K562 (cell line): ENCODE data around the gene TMEM181. TPM values are rescaled to one million over a fixed set of nuclear protein-coding genes. Genes with fewer than 3 reads are reported as not detected.
A peak's percentile ranks its signal among the peaks of the same experiment; 100 is the strongest.

Experiments used
- CCNT2 ChIP-seq: IDR thresholded peaks from 2 replicates; pipeline ENCODE4 v1.6.1; 2011; ENCODE audit warnings: borderline replicate concordance, low read depth, mild to moderate bottlenecking, moderate library complexity, mixed read lengths, low read length; ENCODE audit not compliant: insufficient read length; ENCODE audit errors: extremely low read depth
- CREB1 ChIP-seq, 2 experiments: sonication (generic) in 1 of 2; formaldehyde crosslinking in 1 of 2; IDR thresholded peaks; 2 replicates each; pipeline versions ENCODE4 v1.6.1 to v1.8.0; 2012 to 2022; ENCODE audit warnings: inconsistent platforms in 1 of 2, mild to moderate bottlenecking in 1 of 2, missing genetic modification reagents in 1 of 2, moderate library complexity in 1 of 2
- NBN ChIP-seq: fragments of 450-650 bp; IDR thresholded peaks from 2 replicates; pipeline ENCODE4 v1.6.1; 2016; ENCODE audit warnings: low read depth, mild to moderate bottlenecking
- NCOR1 ChIP-seq: fragments of 450-650 bp; IDR thresholded peaks from 2 replicates; pipeline ENCODE4 v1.6.1; 2016; ENCODE audit warnings: mild to moderate bottlenecking, moderate library complexity
- NFIC ChIP-seq: fragments of 450-650 bp; IDR thresholded peaks from 2 replicates; pipeline ENCODE4 v1.6.1; 2017; ENCODE audit warnings: mild to moderate bottlenecking, inconsistent platforms
- RFX1 ChIP-seq: fragments of 450-650 bp; IDR thresholded peaks from 2 replicates; pipeline ENCODE4 v1.6.1; 2016; ENCODE audit warnings: mild to moderate bottlenecking, moderate library complexity
- SAP30 ChIP-seq: fragments of 200-600 bp; sonication (generic); IDR thresholded peaks from 2 replicates; pipeline ENCODE4 v1.6.1; 2012; ENCODE audit warnings: borderline replicate concordance, low read depth, mild to moderate bottlenecking, moderate library complexity, low read length, control low read depth, inconsistent platforms; ENCODE audit not compliant: insufficient read depth, poor library complexity, severe bottlenecking
- SIRT6 ChIP-seq: IDR thresholded peaks from one replicate; pipeline ENCODE4 v1.6.1; 2012; ENCODE audit warnings: low read depth, mild to moderate bottlenecking, control low read depth, inconsistent platforms, low read length, moderate library complexity
- SMARCC2 ChIP-seq: fragments of 450-650 bp; IDR thresholded peaks from 2 replicates; pipeline ENCODE4 v1.6.1; 2017; ENCODE audit warnings: antibody characterized with exemption, moderate library complexity, mild to moderate bottlenecking, low read depth
- polyA plus RNA-seq, 8 experiments: library from polyadenylated mRNA; depleted of rRNA in 4 of 8; stranded (reverse) in 5 of 8; unstranded in 3 of 8; fragments of >200 nt; fragmentation: Nextera tagmentation in 2 of 8; fragmentation: Illumina TruSeq in 1 of 8; extraction: Ambion mirVana in 2 of 8; extraction: Trizol in 1 of 8; gene quantifications; 2 replicates each; pipeline versions ENCODE4 v1.2.1 to v1.2.3, GENCODE V29; 2011 to 2014; ENCODE audit warnings: inconsistent platforms in 1 of 8, missing spikeins in 1 of 8
- total RNA-seq, 7 experiments: library from RNA; depleted of rRNA in 6 of 7; stranded (reverse); fragments of >200 nt in 6 of 7; fragmentation: Illumina TruSeq in 2 of 7; extraction: Trizol in 2 of 7; gene quantifications; 2 replicates each; pipeline versions ENCODE4 v1.2.1 to v1.2.3, GENCODE V29; 2011 to 2021; ENCODE audit warnings: low replicate concordance in 1 of 7
- TF ChIP-seq, protein P1 (sequence below), 2 experiments: fragments of 450-650 bp in 1 of 2; sonication (generic) in 1 of 2; formaldehyde crosslinking in 1 of 2; IDR thresholded peaks; 2 replicates each; pipeline versions ENCODE4 v1.7.1 to v1.9.0; 2016 to 2022; ENCODE audit warnings: inconsistent platforms in 1 of 2, mild to moderate bottlenecking in 1 of 2, missing genetic modification reagents in 1 of 2

The TMEM181 gene
- total and polyA plus RNA-seq, 9 of the 15 experiments (the other 6 are each of a cell fraction or from before 2014, with no cell fraction given) = 5.6 to 27.2 (median 19.9) TPM

DNA sequence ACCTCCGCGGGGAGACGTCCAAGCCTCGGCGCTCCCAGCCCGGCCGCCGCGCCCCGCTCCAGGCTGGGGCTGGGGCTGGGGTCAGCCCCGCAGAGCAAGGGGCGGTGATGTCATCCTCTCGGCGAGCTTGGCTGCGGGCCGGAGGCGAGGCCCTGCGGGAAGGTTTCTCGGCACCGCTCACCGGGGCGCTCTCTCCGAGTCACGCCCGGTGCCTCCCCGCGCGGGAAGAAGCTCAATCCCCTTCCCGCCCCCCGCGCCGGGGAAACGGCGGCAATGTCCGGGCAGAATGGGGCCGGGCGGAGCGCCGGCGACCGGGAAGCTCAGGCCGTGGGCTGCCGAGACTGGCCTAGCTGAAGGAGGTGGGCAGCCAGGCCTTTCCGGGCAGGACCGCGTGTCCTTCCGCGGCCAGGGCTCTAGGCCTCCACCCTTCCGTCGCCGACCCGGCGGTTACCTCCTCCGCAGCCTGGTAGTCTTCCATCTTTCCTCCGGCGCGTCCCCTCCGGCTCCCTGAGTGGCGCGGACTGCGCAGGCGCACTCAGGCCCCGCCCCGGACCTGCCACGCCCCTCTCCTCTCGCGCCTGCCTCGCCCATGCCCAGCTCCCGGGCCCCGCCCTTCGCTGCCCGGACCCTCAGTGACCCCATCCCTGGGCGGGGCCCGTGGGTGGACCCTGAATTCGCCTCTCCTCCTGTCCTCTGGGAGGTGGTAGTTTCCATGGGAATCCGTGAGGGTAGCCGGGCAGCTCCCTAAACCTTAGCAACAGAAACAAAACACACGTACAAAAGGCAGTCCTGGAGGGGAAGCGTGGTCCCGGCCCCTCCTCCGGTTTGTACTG is 84.6 kb downstream of the TMEM181 start, which contains the start of gene DYNLT1 (continued):
- TF ChIP-seq, protein P1, sequence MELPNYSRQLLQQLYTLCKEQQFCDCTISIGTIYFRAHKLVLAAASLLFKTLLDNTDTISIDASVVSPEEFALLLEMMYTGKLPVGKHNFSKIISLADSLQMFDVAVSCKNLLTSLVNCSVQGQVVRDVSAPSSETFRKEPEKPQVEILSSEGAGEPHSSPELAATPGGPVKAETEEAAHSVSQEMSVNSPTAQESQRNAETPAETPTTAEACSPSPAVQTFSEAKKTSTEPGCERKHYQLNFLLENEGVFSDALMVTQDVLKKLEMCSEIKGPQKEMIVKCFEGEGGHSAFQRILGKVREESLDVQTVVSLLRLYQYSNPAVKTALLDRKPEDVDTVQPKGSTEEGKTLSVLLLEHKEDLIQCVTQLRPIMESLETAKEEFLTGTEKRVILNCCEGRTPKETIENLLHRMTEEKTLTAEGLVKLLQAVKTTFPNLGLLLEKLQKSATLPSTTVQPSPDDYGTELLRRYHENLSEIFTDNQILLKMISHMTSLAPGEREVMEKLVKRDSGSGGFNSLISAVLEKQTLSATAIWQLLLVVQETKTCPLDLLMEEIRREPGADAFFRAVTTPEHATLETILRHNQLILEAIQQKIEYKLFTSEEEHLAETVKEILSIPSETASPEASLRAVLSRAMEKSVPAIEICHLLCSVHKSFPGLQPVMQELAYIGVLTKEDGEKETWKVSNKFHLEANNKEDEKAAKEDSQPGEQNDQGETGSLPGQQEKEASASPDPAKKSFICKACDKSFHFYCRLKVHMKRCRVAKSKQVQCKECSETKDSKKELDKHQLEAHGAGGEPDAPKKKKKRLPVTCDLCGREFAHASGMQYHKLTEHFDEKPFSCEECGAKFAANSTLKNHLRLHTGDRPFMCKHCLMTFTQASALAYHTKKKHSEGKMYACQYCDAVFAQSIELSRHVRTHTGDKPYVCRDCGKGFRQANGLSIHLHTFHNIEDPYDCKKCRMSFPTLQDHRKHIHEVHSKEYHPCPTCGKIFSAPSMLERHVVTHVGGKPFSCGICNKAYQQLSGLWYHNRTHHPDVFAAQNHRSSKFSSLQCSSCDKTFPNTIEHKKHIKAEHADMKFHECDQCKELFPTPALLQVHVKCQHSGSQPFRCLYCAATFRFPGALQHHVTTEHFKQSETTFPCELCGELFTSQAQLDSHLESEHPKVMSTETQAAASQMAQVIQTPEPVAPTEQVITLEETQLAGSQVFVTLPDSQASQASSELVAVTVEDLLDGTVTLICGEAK (IDR thresholded peaks at IDR 0.05) = peak; percentile 54; the same call in 1 of the 2 replicates
- TF ChIP-seq, protein P1 (CRISPR knock-in tag; IDR thresholded peaks at IDR 0.05) = no peak
- TF ChIP-seq NFIC (peak; percentile 46), SMARCC2 (peak; percentile 33; the same call in 1 of the 2 replicates), CREB1 (IDR thresholded peaks at IDR 0.05) (peak; percentile 48; the same call in 1 of the 2 replicates), CREB1 (CRISPR knock-in tag; IDR thresholded peaks at IDR 0.05) (peak; percentile 53), RFX1 (peak; percentile 80), CCNT2 (peak; percentile 79), SAP30 (peak; percentile 79), SIRT6 (no peak), NCOR1 (no peak), NBN (peak; percentile 49; the same call in 1 of the 2 replicates)
